ENCODE results near the gene C19orf73. TPM values are rescaled to one million over a fixed set of nuclear protein-coding genes. Genes with fewer than 3 reads are reported as not detected.

C19orf73 gene
- total and polyA plus RNA-seq, 9 of the 15 experiments (the other 6 are each of a cell fraction or from before 2014, with no cell fraction given), result 0.08 to 7.4 (median 1.4) TPM

DNA sequence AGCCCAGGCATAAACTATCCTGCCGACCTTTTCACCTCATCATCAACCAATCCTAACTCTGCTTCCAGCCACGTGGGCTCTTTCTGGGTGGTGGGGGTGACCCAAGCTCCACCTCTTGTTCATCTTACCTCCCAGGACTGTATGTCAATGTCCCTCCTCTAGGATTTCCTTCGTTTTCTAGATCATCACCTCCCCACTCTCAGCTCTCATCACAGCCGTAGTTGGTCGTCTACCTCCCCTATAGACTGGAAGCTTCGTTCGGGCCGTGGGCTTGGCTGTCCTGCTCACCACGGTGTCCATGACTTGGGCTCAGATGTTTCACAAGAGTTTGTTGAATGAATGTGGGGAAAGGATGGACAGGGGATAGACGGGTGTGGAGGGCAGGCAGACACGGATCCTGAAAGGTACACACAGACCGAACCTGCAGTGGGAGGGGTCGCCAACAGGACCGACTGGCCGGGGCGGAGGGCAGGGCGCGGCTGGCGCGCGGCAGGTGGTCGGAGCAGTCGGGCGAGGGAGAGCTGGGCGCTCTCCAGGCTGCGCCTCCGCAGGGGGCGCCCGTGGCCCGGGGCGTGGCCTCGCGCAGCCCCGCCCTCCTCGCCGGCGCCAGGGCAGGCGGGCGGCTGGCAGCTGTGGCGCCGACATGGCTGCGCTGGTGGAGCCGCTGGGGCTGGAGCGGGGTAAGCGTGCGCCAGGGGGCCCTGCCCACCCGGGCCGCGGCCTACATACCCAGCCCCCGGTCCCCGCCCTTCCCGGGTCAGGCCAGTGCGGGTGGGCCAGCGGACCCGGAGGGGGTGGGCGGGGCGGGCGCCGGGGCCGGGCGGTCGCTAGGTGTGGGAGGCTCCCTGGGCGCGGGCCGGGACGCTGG lies 4.9 kb downstream of the C19orf73 start, which contains the start of gene LIN7B (continued):
- TF ChIP-seq, protein P1, sequence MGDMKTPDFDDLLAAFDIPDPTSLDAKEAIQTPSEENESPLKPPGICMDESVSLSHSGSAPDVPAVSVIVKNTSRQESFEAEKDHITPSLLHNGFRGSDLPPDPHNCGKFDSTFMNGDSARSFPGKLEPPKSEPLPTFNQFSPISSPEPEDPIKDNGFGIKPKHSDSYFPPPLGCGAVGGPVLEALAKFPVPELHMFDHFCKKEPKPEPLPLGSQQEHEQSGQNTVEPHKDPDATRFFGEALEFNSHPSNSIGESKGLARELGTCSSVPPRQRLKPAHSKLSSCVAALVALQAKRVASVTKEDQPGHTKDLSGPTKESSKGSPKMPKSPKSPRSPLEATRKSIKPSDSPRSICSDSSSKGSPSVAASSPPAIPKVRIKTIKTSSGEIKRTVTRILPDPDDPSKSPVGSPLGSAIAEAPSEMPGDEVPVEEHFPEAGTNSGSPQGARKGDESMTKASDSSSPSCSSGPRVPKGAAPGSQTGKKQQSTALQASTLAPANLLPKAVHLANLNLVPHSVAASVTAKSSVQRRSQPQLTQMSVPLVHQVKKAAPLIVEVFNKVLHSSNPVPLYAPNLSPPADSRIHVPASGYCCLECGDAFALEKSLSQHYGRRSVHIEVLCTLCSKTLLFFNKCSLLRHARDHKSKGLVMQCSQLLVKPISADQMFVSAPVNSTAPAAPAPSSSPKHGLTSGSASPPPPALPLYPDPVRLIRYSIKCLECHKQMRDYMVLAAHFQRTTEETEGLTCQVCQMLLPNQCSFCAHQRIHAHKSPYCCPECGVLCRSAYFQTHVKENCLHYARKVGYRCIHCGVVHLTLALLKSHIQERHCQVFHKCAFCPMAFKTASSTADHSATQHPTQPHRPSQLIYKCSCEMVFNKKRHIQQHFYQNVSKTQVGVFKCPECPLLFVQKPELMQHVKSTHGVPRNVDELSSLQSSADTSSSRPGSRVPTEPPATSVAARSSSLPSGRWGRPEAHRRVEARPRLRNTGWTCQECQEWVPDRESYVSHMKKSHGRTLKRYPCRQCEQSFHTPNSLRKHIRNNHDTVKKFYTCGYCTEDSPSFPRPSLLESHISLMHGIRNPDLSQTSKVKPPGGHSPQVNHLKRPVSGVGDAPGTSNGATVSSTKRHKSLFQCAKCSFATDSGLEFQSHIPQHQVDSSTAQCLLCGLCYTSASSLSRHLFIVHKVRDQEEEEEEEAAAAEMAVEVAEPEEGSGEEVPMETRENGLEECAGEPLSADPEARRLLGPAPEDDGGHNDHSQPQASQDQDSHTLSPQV (IDR thresholded peaks at IDR 0.05), result peak; percentile 87
- TF ChIP-seq, protein P2, sequence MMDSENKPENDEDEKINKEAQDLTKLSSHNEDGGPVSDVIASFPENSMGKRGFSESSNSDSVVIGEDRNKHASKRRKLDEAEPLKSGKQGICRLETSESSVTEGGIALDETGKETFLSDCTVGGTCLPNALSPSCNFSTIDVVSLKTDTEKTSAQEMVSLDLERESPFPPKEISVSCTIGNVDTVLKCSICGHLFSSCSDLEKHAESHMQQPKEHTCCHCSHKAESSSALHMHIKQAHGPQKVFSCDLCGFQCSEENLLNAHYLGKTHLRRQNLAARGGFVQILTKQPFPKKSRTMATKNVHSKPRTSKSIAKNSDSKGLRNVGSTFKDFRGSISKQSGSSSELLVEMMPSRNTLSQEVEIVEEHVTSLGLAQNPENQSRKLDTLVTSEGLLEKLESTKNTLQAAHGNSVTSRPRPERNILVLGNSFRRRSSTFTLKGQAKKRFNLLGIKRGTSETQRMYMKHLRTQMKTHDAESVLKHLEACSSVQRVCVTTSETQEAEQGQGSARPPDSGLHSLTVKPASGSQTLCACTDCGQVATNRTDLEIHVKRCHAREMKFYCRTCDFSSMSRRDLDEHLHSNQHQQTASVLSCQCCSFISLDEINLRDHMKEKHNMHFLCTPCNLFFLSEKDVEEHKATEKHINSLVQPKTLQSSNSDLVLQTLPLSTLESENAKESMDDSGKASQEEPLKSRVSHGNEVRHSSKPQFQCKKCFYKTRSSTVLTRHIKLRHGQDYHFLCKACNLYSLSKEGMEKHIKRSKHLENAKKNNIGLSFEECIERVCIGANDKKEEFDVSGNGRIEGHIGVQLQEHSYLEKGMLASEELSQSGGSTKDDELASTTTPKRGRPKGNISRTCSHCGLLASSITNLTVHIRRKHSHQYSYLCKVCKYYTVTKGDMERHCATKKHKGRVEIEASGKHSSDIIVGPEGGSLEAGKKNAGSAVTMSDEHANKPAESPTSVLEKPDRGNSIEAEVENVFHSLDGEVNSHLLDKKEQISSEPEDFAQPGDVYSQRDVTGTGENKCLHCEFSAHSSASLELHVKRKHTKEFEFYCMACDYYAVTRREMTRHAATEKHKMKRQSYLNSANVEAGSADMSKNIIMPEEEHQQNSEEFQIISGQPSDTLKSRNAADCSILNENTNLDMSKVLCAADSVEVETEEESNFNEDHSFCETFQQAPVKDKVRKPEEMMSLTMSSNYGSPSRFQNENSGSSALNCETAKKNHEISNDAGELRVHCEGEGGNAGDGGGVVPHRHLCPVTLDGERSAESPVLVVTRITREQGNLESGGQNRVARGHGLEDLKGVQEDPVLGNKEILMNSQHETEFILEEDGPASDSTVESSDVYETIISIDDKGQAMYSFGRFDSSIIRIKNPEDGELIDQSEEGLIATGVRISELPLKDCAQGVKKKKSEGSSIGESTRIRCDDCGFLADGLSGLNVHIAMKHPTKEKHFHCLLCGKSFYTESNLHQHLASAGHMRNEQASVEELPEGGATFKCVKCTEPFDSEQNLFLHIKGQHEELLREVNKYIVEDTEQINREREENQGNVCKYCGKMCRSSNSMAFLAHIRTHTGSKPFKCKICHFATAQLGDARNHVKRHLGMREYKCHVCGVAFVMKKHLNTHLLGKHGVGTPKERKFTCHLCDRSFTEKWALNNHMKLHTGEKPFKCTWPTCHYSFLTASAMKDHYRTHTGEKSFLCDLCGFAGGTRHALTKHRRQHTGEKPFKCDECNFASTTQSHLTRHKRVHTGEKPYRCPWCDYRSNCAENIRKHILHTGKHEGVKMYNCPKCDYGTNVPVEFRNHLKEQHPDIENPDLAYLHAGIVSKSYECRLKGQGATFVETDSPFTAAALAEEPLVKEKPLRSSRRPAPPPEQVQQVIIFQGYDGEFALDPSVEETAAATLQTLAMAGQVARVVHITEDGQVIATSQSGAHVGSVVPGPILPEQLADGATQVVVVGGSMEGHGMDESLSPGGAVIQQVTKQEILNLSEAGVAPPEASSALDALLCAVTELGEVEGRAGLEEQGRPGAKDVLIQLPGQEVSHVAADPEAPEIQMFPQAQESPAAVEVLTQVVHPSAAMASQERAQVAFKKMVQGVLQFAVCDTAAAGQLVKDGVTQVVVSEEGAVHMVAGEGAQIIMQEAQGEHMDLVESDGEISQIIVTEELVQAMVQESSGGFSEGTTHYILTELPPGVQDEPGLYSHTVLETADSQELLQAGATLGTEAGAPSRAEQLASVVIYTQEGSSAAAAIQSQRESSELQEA (IDR thresholded peaks at IDR 0.05; ENCODE audit: low read depth), result no peak; the same call in 1 of the 2 replicates
- TF ChIP-seq TARDBP (IDR thresholded peaks at IDR 0.05) (no peak), ATF1 (CRISPR knock-in tag; IDR thresholded peaks at IDR 0.05) (no peak), ATF1 (tag; IDR thresholded peaks at IDR 0.05) (peak; percentile 47), XRCC4 (IDR thresholded peaks at IDR 0.05; ENCODE audit: extremely low read depth, insufficient read depth, insufficient read length) (no peak), ASH1L (IDR thresholded peaks at IDR 0.05; ENCODE audit: borderline replicate concordance, low read depth, partially characterized antibody) (no peak), RBFOX2 (IDR thresholded peaks at IDR 0.05; ENCODE audit: low read depth, low read length) (peak; percentile 69), SP1 (CRISPR knock-in tag; IDR thresholded peaks at IDR 0.05) (peak; percentile 77), U2AF1 (optimal IDR thresholded peaks at IDR 0.05; ENCODE audit: low read depth, low read length) (no peak), TRIM28 (IDR thresholded peaks at IDR 0.05) (no peak)
- TF ChIP-seq, protein P3, sequence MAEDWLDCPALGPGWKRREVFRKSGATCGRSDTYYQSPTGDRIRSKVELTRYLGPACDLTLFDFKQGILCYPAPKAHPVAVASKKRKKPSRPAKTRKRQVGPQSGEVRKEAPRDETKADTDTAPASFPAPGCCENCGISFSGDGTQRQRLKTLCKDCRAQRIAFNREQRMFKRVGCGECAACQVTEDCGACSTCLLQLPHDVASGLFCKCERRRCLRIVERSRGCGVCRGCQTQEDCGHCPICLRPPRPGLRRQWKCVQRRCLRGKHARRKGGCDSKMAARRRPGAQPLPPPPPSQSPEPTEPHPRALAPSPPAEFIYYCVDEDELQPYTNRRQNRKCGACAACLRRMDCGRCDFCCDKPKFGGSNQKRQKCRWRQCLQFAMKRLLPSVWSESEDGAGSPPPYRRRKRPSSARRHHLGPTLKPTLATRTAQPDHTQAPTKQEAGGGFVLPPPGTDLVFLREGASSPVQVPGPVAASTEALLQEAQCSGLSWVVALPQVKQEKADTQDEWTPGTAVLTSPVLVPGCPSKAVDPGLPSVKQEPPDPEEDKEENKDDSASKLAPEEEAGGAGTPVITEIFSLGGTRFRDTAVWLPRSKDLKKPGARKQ (CRISPR knock-in tag; IDR thresholded peaks at IDR 0.05), result no peak

All from K562 (cell line).